Measurements from ENCODE around the gene PITX2. TPM values are rescaled to one million over a fixed set of nuclear protein-coding genes. Genes with fewer than 3 reads are reported as not detected.
A peak's percentile ranks its signal among the peaks of the same experiment; 100 is the strongest.

Gene PITX2
- total and polyA plus RNA-seq, 10 of the 15 experiments (the other 5 are each of a cell fraction or from before 2014, with no cell fraction given), result not detected

DNA sequence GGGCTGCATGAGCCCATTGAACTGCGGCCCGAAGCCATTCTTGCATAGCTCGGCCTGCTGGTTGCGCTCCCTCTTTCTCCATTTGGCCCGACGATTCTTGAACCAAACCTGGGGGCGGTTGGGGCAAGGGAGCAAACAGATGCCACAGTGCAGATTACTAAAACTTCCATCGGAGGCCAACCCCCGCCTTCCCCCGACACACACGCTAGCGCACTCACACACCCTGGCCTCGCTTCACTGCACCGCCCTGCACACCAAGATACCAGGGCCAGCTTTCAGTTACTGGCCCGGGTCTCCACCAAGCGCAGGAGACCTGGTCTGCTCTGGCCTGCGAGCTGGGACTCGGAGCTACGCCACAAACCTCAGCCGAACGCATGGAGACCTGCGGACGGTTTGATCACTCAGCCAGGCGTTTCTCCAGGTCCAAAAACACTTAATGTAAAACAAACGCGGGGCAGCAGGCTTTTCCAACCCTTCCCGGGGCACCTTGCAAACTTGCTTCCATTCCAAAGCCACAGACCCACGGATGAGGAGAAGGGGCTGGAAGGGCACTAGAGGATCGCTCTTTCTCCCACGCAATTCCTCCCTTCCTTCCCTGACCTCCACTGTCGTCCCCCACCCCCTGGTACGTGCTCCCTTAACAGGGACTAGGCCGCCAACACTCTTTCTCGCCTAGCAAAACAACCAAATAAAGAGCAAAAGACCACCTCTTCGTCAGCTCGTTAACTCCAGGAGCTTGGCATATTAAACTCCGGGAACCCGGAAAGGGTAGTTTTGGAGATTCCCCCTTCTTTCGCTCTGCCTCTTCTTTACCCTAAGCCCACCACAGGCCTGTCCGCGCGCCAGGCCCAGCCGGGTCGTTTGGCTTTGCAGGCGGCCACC lies 4.1 kb downstream of the PITX2 start (continued):
- TF ChIP-seq MLLT1 (IDR thresholded peaks at IDR 0.05) (no peak), EP300 (IDR thresholded peaks at IDR 0.05; ENCODE audit: borderline replicate concordance in 1 of 2, control insufficient read depth in 1 of 2, low read depth in 2 of 2, low read length in 2 of 2) (no peak)

DNA sequence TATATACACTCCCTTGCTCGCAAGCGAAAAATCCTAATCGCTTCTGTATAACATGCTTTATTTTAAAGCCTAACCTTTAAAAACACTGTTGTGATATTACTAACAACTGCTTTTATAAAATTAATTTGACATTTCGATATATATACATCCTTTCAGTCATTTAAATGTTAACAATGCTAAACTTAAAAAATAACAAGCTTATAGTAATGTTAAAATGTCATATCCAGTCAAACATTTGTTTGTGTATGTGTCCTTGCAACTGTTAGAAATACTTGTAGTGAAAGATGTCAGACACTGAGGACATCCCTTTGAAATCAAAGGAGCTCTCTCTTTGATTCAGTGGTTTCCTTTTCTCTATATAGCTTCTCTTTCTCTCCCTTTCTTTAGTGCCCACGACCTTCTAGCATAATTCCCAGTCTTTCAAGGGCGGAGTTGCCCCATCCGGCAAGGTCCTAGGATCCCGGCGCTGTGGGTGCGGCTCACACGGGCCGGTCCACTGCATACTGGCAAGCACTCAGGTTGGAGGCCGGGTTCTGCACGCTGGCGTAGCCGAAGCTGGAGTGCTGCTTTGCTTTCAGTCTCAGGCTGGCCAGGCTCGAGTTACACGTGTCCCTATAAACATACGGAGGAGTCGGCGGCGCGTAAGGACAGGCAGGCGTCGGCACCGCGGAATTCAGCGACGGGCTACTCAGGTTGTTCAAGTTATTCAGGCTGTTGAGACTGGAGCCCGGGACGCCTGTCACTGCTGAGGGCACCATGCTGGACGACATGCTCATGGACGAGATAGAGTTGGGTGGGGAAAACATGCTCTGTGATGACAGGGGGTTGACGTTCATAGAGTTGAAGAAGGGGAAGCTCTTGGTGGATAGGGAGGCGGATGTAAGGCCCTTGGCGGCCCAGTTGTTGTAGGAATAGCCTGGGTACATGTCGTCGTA lies 5.0 kb downstream of the PITX2 start:
- H3K4me3 ChIP-seq, result no peak overlapping the region
- TF ChIP-seq EZH2 (IDR thresholded peaks at IDR 0.05; ENCODE audit: borderline replicate concordance, control insufficient read depth, low read depth, low read length) (0 out of 2 replicates have a peak, but pooled peaks have one; percentile 24), PBX3 (IDR thresholded peaks at IDR 0.05; ENCODE audit: insufficient replicate concordance, low read depth, low read length) (no peak)
- no peak overlapping the region for H2AFZ ChIP-seq (ENCODE audit: control insufficient read depth, low read depth, low read length)
- CTCF ChIA-PET, result no interaction called here
- 35% methylated on average over 38 of the region's 38 CpGs for WGBS (ENCODE audit: insufficient coverage, insufficient replicate concordance, low lambda C conversion rate, missing lambda C conversion rate)
- FAIRE-seq (no peak), DNase-seq (ENCODE audit: low read depth, low spot score) (no peak), ATAC-seq (no peak)
- H3K4me1 ChIP-seq (ENCODE audit: control insufficient read depth, insufficient read depth, low read length), result no peaks in the 10 kb centered on the region
- SMC1A ChIA-PET (ENCODE audit: uncharacterized antibody, unreplicated experiment), result no interaction called here
- no peaks in the 10 kb centered on the region for H4K20me1 ChIP-seq (ENCODE audit: control insufficient read depth, insufficient read depth)
- in situ Hi-C loops (cut with MboI), result no loop called here
- peaks cover 7% of the 10 kb centered on the region; the same call in 2 of the 3 replicates for H3K9me3 ChIP-seq (replicated peaks; ENCODE audit: control insufficient read depth, insufficient read depth, low read length)
- no peak overlapping the region for H3K9ac ChIP-seq (ENCODE audit: control insufficient read depth, insufficient read depth, low read length)
- intact Hi-C loops (cut with micrococcal nuclease; ENCODE audit: unreplicated experiment), result no loop called here
- RAD21 ChIA-PET (ENCODE audit: unreplicated experiment), result no interaction called here
- H3K36me3 ChIP-seq (ENCODE audit: control insufficient read depth in 2 of 2, insufficient read depth in 2 of 2, low read length in 1 of 2), result no peaks in the 10 kb centered on the region
- no TSS peak for BruUV-seq (replicated peaks)
- no peaks in the 10 kb centered on the region for H3K79me2 ChIP-seq (ENCODE audit: control insufficient read depth, insufficient read depth, low read length)
- H3K4me2 ChIP-seq (ENCODE audit: control insufficient read depth, insufficient read depth), result no peak overlapping the region
- POLR2A ChIA-PET, result interaction anchor here (0.6 kb wide), 1 partner anchor 279 kb away, joined by 4 read pairs; no protein-coding TSS in a partner anchor
- no peak overlapping the region for H3K27ac ChIP-seq (ENCODE audit: control insufficient read depth, insufficient read depth)
- H3K27me3 ChIP-seq (replicated peaks in 1 of 2; ENCODE audit: control insufficient read depth in 2 of 2, insufficient read depth in 2 of 2, low read length in 1 of 2), result peaks cover 22 to 26% of the 10 kb centered on the region in 2 experiments
